NCI-H146 treated with DMSO at 0.1 percent for 48 hours (cell line): ENCODE measurements around the gene CLDN22.

ENCODE experiments used
- DNase-seq: peaks from one replicate; lab custom pipeline; 2025; ENCODE audit not compliant: unreplicated experiment; lab: John Stamatoyannopoulos, UW

CLDN22 gene

DNA sequence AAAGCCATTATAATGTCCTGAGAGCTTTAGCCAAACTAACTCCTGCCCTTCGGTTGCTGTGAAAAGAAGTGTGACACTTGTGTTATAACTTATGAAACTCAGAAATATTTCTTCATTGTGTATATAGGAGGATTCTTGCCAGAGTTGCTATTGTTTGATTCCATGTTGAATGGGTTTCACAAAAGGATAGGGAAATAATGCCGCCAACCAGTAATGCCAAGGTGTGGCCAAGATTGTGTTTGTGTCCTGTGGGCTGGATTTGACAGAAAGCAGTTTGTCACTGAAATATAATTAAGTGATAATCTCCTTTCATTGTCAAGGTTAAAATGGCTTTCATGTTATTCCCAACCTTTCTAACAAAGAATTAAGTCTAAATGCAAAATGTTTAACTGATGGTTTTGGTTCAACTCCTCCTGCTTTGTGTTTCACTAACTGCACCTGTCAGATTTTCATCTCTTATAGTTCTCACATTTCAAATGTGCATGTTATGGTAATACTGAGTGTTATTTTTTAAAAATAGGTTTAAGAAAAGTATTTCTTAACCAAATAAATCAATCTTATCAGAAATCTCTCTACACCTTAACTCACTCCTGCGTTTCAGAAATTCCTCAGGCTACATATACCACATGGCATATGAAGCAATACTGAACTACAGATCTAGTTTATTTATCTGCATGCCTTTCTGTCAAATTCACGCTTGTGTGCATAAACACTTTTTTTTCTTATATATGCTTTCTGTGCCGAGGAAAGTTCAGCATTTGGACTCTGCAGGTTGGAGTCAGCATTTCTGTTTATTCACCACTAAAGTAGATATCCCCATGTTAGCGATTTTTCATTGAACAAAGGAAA is at the start of gene CLDN22:
Gene CLDN22 (minus strand): TSS at position 66 of the 849 bp plus-strand sequence. CDS start 58 bp downstream, at position 8.
- no peak for DNase-seq

DNA sequence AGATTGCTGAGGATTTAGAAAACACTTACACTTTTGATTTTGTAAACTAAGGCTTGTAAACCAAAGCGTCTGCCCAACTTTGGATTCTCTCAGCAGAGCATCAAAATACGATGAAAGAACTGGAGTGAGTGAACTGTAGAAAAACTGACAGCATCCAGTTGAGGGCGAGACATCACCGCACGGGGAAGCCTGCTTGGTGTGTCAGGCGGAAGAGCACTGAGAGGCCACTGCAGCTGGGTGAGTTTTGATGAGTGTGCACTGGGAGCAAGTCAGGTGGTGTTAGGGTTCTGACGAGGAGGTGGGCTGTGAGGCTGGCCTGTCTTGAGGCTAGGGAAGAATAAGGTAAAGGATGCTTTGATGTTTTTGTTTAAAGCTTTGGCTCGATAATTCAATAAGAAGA is 49.0 kb upstream of the CLDN22 start:
- no peak for DNase-seq

DNA sequence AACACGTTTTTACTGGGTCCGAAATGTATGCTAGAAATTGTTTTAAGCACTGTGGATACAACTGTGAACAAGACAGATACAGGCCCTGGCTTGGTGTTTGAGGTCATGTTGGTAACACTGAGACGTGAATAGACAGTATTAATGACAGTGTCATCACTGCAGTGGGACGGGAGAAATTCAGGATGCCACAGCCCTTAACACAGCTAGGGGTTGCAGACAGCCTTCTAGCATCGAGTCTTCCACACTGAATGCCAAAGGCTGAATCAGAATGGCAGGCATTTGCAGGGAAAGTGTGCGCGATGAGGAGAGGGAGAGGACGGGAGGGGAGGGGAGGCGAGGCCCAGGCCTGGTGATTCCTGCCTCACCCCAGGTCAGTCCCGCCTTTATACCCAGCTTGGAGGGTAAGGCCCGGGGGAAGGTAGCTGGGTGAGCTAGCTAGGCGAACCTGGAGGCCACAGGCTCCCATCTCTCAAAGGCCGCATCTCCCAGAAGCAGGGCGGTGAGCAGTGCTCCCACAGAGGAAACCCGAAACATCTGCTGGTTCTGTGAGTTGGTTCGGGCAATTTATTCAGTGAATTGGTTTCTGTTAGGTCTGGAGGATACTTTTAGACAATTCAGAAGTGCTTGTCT is 46.2 kb upstream of the CLDN22 start:
- no peak for DNase-seq

DNA sequence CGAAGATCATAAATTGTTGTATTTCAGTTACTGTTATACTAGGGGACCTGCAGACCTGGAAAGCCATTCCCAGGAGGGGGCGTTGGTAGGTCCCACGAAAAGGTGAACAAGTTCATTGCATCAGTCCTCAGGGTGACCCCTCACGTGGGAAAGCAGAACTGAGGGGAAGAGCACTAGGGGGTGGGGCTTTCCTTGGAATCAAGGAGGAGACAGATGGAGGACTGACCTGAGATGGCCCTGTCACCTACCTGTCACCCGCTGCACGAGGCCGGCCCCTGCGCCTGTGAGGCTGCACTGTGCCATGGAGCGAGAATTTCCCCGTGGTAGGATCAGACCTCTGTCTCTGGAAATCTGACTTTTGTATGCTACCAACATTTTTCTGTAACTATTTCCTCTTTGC is 43.9 kb upstream of the CLDN22 start:
- DNase-seq: no peak

DNA sequence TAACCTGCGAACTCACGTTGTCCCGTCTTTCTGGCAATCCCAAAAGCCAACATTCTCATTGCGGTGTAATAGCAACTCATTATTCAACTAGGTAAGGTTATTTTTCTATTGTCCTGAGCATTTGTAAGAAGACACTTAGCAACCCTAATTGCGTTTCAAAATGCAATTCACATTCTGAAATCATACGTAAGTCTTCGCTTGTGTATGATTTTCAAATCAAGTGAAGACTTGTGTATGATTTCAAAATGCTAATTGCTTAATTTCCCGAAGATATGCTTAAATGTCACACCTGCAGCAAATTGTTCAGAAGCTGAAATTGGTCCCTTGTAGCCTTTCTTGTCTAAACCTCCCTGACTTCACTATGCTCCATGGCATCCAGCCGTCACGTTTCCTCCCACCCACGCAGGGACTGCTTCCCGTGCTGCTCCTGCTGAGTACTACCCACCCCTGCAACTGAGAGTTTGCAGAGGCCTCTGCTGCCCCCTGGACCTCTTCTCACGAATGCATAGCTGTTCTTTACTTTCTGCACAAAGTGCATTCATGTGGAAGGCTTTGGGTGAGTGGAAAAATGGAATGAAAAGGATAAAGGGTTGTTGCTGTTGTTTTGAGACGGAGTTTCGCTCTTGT is 43.0 kb upstream of the CLDN22 start:
- DNase-seq: no peak

DNA sequence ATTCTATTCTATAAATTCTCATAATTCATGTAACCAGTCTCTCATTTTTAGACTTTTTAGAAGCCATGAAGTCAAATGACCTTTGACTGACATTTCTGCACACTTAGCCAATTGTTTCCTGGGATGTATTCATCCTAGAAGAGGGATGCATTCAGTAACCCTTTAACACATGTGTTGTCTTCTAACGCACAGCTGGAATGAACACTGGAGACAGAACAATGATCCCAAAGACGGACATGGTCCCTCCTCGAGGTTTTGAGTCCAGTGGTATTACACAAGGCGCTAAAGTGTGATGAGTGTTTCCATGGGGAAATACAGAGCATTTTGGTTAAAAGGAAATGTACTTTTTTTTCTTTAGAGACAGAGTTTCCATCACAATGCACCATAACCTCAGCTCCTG is 42.0 kb upstream of the CLDN22 start:
- no peak for DNase-seq

DNA sequence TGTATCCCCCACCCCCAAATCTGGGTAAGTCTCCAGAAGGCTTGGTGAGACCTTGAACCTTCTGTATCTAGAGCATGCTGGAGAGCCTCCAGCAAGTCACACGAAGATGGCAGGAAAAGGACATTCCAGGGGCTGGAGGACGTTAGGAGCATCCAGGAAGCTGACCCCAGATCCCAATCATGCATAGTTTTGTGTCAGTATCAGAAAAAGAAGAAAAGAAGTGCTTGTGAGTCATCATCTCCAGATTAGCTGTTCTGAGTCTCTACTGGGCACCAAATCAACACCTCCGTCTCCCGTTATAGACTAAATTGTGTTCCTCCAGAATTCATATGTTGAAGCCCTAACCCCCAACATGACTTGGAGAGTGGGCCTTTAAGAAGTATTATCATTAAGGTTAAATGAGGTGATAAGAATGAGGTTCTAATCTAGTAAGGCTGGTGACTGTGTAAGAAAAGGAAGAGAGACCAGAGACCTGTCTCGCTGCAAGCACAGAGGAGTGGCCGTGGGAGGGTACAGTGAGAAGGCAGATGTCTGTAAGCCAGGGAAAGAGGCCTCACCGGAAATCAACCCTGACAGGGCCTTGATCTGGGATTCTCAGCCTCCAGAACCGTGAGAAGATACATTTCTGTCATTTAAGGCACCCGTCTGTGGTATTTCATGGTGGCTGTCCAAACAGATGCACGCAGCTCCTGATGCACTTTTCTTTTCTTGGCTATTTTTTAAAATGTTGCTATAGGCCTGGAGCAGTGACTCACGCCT is 40.3 kb upstream of the CLDN22 start:
- no peak for DNase-seq

DNA sequence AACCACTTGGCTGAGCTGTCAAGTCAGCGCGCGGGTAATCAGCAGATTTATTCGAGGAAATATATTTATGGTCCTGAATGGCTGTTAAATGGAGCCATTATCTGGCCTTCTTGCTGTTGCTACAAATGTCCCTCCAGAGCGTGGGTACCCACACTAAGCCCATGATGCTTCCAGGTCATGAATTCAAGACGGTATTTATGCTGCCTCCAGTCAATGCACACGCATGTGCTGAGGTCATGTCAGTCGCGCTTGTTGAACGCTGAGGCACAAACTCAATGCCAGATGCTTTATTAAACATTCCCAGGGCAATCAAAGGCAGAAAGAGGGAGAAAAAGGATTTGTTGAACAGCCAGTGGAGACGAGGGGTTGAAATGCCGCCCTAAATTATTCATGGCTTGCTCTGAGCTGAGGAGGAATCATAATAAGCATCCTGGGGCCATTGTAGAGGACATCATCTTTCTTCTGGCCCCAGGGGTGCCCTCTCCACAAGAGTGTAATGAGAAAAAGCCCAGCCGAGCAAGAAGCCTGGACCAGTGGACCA is 38.2 kb upstream of the CLDN22 start:
- no peak for DNase-seq

DNA sequence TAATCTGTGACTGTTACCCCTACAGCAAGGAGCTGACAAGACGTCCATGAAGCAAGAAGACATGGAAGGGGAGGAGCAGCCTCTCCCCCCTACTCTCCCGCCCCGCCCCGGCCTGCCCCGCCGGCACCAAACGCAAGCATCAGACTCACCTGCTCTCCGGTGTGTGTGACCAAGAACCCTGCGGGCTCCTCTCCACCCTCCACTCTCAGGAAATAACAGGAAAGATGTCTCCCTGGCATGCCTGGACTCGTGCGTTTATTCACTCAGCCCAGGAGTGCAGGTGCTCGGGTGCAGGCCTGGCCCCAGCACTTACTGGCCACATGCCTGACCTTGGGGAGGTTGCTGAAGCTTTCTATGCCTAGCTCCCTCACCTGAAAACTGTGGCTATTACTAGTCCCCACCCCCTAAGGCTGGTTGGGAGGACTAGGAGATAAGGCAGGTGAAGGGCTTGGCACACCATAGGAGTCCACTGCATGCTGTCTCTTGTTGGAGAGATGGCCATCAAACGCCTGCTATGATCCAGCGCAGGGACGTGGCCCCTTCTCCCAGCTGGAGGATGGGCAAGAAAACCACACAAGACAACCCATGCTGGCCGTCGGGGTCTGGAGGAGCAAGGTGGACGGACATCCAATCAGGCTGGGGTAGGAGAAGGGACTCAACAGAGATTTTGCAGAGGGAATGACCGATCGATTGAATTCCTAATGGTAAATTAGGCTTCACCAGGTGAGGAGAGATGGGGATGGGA is 37.0 kb upstream of the CLDN22 start:
- DNase-seq: peak; percentile 70

DNA sequence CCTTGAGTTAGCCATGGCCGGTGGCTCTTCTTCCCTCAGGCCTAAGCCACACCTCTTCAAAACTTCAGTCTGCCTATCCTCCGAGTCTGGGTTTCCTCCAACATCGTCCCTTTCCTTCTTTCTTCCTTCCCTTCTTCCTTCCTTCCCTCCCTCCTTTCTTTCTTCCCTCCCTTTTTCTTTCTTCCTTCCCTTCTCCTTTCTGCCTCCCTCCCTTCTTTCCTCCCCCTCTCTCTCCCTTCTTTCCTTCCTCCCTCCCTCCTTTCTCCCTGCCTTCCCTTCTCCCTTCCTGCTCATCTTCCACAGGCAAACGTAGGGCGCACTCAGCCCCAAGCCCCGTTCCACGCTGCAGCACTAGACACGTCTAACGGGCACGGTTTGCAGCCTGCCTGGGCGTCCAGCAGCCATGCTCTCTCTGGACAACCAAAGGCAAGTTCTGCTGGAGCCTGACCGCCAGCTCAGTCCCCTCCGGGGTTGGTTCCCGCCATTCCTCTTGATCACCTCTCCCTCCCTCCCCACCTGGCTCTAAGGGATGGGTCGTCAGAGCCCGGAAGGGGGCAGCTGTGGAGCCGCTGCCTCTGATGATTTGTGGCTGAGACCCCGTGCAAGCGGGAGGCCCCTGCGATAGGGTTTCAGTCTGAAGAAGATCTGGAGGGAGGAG is 36.2 kb upstream of the CLDN22 start:
- DNase-seq: no peak

DNA sequence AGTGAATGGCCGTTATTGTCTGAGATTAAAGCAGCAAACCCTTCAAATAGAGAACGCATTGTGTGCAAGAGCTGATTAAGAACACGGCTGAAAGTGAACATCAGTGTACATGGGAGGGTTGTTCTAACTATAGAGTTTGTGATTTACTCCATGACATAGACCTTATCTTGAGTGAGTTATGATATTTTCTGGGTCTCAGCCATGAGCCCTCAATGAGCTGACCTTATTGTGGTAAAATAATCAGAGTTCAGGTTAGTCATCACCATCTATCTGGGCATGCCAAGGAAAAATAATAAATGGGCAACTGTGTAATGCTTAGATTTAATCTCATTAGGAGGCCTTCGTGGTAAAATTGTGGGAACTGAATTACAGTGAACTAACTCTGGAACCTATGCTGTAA is 35.3 kb upstream of the CLDN22 start:
- no peak for DNase-seq

DNA sequence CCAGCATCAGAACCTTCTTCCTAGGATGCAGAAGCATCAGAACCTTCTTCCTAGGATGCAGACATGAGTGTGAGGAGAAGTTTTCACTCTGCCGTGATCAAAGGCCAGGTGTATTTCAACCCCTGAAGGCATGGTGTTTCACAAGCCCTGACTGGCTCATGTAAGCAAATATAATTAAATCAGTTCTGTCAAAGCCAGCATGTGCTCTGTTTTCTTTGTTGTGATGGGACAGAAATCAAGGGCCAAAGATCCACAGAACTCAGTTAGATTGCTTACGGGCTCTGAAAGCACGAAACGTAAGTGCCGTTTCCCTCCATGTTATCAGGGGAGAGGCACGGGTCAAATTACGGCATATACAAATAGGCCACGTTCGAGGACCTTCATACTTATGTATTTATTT is 34.1 kb upstream of the CLDN22 start:
- peak; percentile 37 for DNase-seq

DNA sequence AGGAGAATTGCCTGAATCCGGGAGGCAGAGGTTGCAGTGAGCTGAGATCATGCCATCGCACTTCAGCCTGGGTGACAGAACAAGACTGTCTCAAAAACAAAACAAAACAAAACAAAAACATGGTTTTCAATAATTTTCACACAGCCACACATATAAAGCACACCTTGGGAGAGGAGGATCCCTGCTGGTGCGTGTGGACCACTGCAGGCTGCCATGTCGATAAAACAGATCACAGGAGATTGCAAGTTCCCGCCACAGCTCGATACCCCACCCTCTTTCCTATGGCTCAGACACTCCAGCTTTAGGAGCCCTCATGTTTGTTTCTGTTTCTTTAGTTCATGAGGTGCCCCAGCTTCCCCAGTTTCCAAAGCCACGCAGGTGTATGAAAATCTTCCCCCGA is 33.5 kb upstream of the CLDN22 start:
- DNase-seq: no peak

DNA sequence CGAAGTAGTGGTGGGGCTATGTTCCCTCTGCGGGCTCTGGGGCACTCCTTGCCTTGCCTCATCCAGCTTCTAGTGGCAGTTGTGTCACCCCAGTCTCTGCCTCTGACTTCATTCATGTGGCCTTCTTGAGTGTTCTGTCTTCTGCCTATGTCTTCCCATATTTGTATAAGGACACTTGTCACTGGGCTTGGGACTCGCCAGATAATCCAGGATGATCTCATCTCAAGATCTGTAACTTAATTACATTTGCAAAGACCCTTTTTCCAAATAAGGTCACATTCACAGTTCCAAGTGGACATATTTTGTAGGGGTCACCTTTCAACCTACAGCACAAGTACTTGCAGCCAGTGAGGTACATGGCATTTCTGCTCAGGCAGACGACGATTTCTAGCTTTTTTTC is 32.5 kb upstream of the CLDN22 start:
- no peak for DNase-seq

DNA sequence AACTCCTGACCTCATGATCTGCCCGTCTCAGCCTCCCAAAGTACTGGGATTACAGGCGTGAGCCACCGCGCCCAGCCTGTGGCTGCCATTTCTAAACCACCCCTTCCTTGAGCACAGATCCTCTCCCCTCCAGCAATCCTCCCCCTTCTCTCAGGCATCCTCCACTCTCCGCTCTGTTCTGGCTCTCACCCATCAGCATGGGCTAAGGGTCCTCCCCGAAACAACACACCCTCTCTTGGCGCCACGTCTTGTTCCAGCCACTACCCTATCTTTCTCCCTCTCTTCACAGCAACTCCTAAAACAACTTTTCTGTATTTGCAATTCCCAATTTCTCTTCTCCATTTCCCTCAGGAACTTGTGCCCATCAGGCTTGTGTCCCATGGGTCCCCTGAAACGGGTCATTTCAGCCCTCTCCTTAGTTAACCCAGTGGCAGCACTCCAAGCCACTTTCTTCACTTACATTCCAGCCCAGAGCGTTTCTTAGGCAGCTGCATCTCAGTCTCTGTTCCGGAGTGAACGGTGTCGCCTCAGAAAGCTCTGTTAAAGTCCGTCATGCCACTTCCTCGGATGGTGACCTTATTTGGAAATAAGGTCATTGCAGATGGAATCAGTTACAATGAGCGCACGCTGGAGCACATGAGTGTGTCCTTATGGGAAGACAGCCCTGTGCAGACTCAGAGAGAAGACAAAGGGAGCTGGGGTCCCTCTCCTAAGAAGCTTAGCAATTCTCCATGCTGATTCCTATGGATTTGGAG is 30.4 kb upstream of the CLDN22 start:
- DNase-seq: no peak

DNA sequence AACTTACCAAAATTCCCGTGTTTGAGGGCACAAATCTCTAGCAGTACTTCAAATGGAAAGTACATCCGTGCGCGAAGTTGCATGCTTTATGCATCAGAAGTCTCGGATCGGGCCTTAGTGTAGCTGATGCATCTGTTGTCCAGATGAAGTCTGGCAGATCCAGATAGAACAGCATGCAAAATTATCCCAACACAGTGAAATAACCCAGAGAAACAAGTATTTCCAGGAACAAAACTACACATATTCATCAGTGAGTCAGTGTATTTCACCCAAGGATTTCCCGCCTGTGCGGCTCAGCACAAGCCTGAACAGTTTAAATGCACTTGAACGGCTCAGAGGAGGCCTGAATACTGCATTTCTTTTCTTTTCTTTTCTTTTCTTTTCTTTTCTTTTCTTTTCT is 29.6 kb upstream of the CLDN22 start:
- DNase-seq: no peak

DNA sequence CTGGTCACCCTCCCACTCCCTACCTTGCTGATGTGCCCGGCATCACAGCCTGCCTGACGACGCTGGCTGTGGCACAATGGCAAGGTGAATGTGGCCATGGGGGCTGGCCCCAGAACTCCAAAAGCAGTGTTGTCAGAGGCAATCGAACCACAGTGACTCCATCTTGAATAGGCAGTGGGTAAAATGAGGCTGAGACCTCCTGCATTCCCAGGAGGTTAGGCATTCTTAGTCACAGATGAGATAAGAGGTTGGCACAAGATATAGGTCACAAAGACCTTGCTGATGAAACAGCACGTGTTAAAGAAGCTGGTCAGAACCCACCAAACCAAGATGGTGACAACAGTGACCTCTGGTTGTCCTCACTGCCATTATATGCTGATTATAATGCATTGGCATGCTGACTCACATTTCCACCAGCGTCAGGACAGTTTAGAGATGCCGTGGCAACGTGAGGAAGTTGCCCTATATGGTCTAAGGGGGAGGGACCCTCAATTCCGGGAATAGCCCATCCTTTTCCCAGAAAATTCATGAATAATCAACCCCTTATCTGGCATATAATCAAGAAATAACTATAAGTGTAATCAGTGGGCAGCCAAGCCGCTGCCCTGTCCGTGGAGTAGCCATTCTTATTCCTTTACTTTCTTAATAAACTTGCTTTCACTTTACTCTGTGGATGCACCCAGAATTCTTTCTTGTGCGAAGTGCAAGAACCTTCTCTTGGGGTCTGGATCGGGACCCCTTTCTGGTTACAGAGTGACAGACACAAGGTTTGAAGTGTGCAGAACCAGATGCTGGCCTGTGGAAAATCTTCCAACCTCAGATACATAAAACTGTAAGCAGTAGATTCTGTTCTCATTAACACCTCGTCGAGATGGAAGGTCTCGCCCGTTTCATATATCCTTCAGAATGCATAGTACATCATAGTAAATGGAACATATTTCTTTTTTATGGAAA is 28.9 kb upstream of the CLDN22 start:
- no peak for DNase-seq

DNA sequence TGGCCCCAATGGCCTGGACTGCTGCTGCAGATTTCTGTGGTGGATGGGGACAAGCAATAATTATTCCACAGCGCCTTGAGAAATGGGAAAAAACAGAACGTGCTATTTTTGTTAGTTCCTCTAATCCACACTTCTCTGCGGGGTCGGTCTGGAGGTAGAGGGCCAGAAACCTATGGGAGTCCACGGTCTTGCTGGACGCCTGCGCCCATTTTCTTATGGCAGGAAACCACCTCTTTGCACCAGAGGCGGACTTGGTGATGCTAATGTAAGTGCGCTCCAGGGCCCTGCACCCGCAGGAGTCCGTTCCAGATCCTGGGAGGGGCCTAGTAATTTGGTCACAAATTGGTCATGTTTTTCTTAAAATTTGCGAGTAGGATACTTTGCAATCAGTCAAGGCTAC is 28.1 kb upstream of the CLDN22 start:
- no peak for DNase-seq
